Measurements from ENCODE around the gene UTF1. TPM values are rescaled to one million over a fixed set of nuclear protein-coding genes. Genes with fewer than 3 reads are reported as not detected.

The UTF1 gene
- total and polyA plus RNA-seq, 2 of the 8 experiments (the other 6 are each of a cell fraction or from before 2014, with no cell fraction given) = 0.47 to 21.8 TPM

- TF ChIP-seq KDM1A (IDR thresholded peaks at IDR 0.05; ENCODE audit: borderline replicate concordance, low read length) (no peak), TCF12 (IDR thresholded peaks at IDR 0.05; ENCODE audit: low read depth, low read length) (no peak), MAX (IDR thresholded peaks at IDR 0.05) (no peak), BRCA1 (IDR thresholded peaks at IDR 0.05; ENCODE audit: low read depth, low read length) (no peak), RAD21 (IDR thresholded peaks at IDR 0.05 in 1 of 2, conservative IDR thresholded peaks at IDR 0.05 in 1 of 2; ENCODE audit: low read depth in 2 of 2, low read length in 2 of 2) (no peak), HDAC6 (IDR thresholded peaks at IDR 0.05; ENCODE audit: low read depth, low read length) (no peak), CBX8 (IDR thresholded peaks at IDR 0.05; ENCODE audit: borderline replicate concordance, low read depth, low read length) (no peak), GABPA (IDR thresholded peaks at IDR 0.05; ENCODE audit: borderline replicate concordance, insufficient read depth, low read length) (no peak), TBP (IDR thresholded peaks at IDR 0.05; ENCODE audit: low read depth, low read length) (no peak), EGR1 (IDR thresholded peaks at IDR 0.05; ENCODE audit: borderline replicate concordance, low read depth, low read length) (no peak)
Observed at GRCh38 chr10:133251388-133252222, 21.6 kb downstream of the UTF1 start (continued).
